Right kidney (tissue), 9 donors: Measurements from ENCODE around the gene ARHGEF10L.
"Not testable (repeated sequence)": the region's sequence is repeated elsewhere in the genome, so short reads cannot be mapped to it uniquely, and the experiment has no call there.

Experiments
- DNase-seq: peaks from one replicate; pipeline ENCODE4 v3.0.0-alpha.2; 2016
- long read RNA-seq, 8 donors: transcript quantifications; one replicate each; lab custom pipeline, GENCODE V29; 2026

The ARHGEF10L gene
- long read RNA-seq, donor 1, partial matches to known transcripts = 0 of 1 reads
- long read RNA-seq, donor 1, other reads (novel, unspliced or antisense) = 0 of 1 reads
- long read RNA-seq, donor 2 = 0 reads
- long read RNA-seq, donor 3, partial matches to known transcripts = 0 of 2 reads
- long read RNA-seq, donor 3, other reads (novel, unspliced or antisense) = 0 of 2 reads
- long read RNA-seq, donor 4 = 0 reads
- long read RNA-seq, donor 5, partial matches to known transcripts = 0 of 1 reads
- long read RNA-seq, donor 5, other reads (novel, unspliced or antisense) = 0 of 1 reads
- long read RNA-seq, donor 6 = 0 reads
- long read RNA-seq, donor 7, full-length matches to known transcripts = 4 of 43 reads
- long read RNA-seq, donor 7, partial matches to known transcripts = 39 of 43 reads
- long read RNA-seq, donor 7, other reads (novel, unspliced or antisense) = 0 of 43 reads
- long read RNA-seq, donor 8, partial matches to known transcripts = 0 of 2 reads
- long read RNA-seq, donor 8, other reads (novel, unspliced or antisense) = 0 of 2 reads

DNA sequence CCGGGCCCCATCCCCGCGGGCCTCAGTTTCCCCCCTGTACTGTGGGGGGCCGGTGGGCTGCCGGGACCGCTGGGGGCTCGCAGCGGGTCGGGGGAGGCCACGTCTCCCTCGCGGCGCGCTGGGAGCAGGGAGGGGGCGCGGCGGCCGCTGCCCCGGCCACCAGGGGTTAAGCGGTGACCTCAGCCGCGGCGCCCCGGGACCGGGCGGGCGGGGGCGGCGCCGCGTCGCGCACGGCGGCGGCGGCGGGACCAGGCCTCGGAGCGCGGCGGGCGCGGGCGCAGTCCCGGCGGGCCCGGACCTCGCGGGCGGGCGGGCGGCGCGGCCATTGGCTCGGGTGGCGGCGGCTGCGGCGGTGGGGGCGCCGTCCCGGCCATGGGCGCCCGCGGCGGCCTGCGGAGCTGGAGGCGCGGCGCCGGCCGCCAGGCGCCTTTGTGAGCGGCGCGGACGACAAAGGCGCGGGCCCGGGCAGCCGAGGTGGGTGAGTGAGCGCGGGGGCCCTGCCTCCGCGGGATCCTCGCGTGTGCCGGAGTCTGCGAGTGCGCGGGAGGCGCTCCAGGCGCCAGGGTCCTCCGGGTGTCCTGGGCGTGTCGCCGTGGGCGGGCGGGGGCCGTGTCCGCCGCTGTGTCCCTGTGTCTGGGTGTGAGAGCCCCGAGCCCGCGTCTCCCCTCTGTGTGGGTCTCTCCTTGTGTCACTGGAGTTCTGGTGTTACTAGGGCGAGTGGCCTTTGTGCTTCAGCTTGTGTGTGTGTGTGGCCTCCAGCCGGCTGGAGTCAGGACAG is at the start of gene ARHGEF10L:
TSS of gene ARHGEF10L (plus strand) at position 222 of the 778 bp plus-strand sequence. CDS start 40,898 bp downstream, outside the sequence.
- peak; percentile 85 for DNase-seq

- not testable (repeated sequence) for DNase-seq
Measured at GRCh38 chr1:17489768-17490417, 49.6 kb upstream of the ARHGEF10L start.

DNA sequence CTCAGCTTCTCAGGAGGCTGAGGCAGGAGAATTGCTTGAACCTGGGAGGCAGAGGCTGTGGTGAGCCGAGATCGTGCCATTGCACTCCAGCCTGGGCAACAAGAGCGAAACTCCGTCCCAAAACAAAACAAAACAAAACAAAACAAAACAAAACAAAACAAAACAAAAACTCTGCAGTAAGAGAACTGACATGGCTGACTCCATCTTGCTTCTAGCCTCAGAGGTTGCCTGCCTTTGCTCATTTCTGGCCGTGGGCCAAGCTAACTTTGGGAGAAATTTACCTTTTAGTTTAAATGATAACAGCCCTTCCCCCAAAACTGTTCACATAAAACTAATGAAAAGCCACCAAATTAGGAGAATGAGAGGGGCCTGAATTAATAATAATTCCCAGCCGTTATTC is 48.8 kb upstream of the ARHGEF10L start:
- DNase-seq = not testable (repeated sequence)

DNA sequence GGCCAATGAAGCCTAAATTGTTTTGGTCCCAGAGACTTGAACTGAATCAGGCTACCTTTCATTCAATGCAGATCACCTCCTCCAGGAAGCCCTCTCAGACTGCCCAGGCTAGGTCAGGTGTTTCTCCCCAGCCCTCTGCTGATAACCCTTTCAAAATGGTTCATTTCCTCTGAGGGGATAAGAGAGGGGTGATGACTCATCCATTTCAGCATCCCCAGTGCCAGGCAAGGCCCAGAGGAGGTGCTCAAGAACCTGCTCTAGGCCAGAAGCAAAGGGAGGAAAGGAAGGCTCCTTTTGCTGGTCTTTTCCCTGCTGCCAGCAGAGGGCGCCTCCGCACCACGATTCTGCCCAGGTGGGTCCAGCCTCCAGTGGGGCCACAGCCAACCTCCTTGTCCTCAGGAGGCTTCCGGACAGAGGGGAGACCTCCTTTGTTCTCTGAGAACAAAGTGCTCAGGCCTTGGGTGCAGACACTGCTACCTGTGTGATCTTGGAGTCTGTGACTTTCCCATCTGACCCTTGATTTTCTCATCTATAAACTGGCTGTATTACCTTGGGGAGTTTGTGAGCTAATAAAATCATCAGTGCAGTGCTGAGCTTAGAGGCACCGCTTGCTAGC is 45.3 kb upstream of the ARHGEF10L start:
- peak; percentile 33 for DNase-seq

- DNase-seq = no peak
Measured at GRCh38 chr1:17496419-17496818, 43.1 kb upstream of the ARHGEF10L start.

- no peak for DNase-seq
Measured at GRCh38 chr1:17498214-17498613, 41.3 kb upstream of the ARHGEF10L start.

DNA sequence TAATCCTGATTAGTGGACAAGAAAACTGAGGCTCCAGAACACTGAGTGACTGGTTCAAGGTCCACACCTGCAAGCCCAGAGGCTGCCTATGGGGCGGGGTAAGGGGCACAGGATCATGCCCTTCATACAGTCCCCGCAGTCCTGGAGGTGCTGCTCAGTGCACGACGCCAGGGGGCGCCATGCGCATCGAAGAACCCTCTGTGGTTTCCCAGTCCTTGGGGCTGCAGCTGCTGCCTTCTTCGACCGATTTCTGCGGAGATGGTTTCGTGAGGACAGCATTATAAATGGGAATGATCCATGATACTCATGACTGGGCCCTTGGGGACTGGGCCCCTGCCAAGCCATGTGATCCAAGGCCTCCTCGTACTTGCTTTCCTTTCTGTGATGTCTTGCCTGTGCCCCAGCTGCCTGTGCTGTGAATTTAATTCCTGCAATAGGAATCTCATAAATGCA is 37.1 kb upstream of the ARHGEF10L start:
- peak; percentile 66 for DNase-seq

GRCh38 chr1:17503146-17503545 is 36.4 kb upstream of the ARHGEF10L start:
- no peak for DNase-seq

GRCh38 chr1:17507200-17507599 is 32.3 kb upstream of the ARHGEF10L start:
- DNase-seq = not testable (repeated sequence)

GRCh38 chr1:17507915-17508314 is 31.6 kb upstream of the ARHGEF10L start:
- DNase-seq = no peak

DNA sequence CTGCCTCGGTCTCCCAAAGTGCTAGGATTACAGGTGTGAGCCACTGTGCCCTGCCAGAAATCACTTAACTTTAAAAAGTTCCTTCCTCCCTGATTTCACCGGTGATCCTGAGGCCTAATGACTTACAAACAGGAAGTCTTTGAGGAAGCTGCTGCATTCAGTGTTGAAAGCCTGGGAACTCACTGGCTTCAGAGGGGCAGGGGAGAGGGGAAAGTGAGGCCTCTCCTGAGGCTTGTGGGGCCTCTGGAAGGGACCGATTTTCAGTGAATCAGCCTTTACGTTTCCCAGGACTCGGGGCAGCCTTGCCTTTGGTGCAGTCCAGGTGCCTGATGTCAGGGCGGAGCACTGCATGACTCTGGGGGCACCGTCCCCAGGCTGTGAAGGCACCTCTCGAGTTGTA is 30.1 kb upstream of the ARHGEF10L start:
- DNase-seq = no peak

DNA sequence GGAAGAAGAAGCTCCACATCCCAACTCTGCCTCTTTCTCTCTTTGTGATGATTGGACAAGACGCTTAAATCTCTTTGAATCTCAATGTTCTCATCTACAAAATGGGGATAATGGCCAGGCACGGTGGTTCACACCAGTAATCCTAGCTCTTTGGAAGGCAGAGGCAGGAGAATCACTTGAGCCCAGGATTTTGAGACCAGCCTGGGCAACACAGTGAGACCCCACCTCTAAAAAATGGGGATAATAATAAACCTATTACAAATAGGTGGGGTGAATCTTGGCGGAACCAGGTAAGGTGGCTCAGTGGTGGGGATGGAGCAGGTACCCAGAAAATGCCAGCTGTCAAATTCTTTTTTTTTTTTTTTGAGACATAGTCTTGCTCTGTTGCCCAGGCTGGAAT is 29.4 kb upstream of the ARHGEF10L start:
- DNase-seq = no peak

GRCh38 chr1:17511188-17511587 is 28.3 kb upstream of the ARHGEF10L start:
- no peak for DNase-seq

DNA sequence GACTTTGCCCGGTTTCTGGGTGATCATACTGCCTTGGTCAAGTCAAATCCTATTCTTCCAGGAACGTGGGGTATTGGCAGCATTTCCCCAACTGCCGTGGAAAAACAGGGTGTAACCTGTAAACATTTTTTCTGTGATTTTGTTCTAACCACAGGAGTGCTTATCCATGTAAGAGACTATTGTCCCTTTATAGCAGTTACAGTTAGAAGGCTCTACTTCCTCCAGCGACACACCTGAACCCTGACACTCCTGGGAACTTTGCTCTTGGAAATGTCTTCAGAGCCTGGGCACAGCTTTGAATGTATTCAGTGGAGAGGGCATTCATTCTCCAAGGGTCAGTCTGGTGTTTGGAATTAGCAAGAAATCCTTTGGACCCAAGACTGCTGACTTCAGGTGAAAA is 26.4 kb upstream of the ARHGEF10L start:
- no peak for DNase-seq

- DNase-seq = no peak
Measured at GRCh38 chr1:17514776-17515175, 24.7 kb upstream of the ARHGEF10L start.

- DNase-seq = no peak
Measured at GRCh38 chr1:17515902-17516301, 23.6 kb upstream of the ARHGEF10L start.

- DNase-seq = no peak
Measured at GRCh38 chr1:17516303-17517214, 22.9 kb upstream of the ARHGEF10L start.

DNA sequence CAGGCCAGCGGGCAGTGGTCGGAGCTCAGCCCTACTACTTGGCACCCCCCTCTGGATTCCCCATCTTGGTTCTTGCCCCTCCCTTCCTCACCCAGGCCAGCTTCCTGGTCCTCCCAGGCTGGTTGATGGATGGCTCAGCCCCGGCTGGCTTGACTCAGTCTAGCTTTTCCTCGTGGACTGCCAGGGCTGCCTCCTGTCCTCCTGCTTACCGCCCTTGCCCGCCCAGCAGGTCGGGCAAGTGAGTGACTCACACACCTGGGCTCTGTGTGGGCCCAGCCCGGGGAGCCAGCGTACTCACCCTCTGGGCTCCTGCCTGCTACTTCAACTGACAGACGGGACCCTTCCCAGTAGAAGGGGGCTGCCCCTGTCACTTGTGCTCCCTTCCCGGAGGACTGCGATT is 19.5 kb upstream of the ARHGEF10L start:
- no peak for DNase-seq

- DNase-seq = no peak
Measured at GRCh38 chr1:17520473-17521319, 18.8 kb upstream of the ARHGEF10L start.
